ENCODE data around the gene SLC35B3.

GRCh38 chr6:8468552-8469356 lies 33.4 kb upstream of the SLC35B3 start:
- no peak for TF ChIP-seq POLR2A (IDR thresholded peaks at IDR 0.05)
- TF ChIP-seq, protein P1, sequence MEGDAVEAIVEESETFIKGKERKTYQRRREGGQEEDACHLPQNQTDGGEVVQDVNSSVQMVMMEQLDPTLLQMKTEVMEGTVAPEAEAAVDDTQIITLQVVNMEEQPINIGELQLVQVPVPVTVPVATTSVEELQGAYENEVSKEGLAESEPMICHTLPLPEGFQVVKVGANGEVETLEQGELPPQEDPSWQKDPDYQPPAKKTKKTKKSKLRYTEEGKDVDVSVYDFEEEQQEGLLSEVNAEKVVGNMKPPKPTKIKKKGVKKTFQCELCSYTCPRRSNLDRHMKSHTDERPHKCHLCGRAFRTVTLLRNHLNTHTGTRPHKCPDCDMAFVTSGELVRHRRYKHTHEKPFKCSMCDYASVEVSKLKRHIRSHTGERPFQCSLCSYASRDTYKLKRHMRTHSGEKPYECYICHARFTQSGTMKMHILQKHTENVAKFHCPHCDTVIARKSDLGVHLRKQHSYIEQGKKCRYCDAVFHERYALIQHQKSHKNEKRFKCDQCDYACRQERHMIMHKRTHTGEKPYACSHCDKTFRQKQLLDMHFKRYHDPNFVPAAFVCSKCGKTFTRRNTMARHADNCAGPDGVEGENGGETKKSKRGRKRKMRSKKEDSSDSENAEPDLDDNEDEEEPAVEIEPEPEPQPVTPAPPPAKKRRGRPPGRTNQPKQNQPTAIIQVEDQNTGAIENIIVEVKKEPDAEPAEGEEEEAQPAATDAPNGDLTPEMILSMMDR (IDR thresholded peaks at IDR 0.05), result no peak

Data from adrenal gland (tissue), 5 donors.